Left ventricle myocardium superior (tissue), 1 donor: Measurements from ENCODE around the gene ASIP. TPM values are rescaled to one million over a fixed set of nuclear protein-coding genes. Genes with fewer than 3 reads are reported as not detected.
"Not testable (repeated sequence)": the region's sequence is repeated elsewhere in the genome, so short reads cannot be mapped to it uniquely, and the experiment has no call there.

ENCODE experiments used
- ATAC-seq: fragments of 200-7000 bp; cut with Tn5 transposase; one replicate; pipeline ENCODE4 v1.9.1; 2020; ENCODE audit warnings: mild to moderate bottlenecking, moderate library complexity
- DNase-seq: peaks from one replicate; pipeline ENCODE4 v3.0.0-alpha.2; 2020
- intact Hi-C: fragments of 100-400 bp; cut with micrococcal nuclease; formaldehyde crosslinking; loops from one replicate; pipeline ENCODE4 v1.11.0; 2022
- long read RNA-seq: library from polyadenylated mRNA; unstranded; transcript quantifications from one replicate; pipeline ENCODE4 v2.0.0, GENCODE V29; 2021
- total RNA-seq: library from RNA; stranded (reverse); fragmentation: NEBNext Ultra II Directional; extraction: Animal tissue kit (Norgen Biotek cat#: 25700); gene quantifications from one replicate; pipeline ENCODE4 v1.2.1, GENCODE V29; 2021
- donor health status: DM: no; HTN: yes; CAD: no; lungs with severe emphysema.

ASIP gene
- 9.5 TPM for total RNA-seq
- long read RNA-seq, partial matches to known transcripts = 3 of 7 reads
- long read RNA-seq, other reads (novel, unspliced or antisense) = 4 of 7 reads

- intact Hi-C loops = no loop called here
- no peak for ATAC-seq
- no peak for DNase-seq
Observed at GRCh38 chr20:34240693-34241615, at the start of gene ASIP. Gene ASIP, plus strand, starts transcription at chr20:34241423. Its CDS starts 18,952 bp downstream, at chr20:34260375.

DNA sequence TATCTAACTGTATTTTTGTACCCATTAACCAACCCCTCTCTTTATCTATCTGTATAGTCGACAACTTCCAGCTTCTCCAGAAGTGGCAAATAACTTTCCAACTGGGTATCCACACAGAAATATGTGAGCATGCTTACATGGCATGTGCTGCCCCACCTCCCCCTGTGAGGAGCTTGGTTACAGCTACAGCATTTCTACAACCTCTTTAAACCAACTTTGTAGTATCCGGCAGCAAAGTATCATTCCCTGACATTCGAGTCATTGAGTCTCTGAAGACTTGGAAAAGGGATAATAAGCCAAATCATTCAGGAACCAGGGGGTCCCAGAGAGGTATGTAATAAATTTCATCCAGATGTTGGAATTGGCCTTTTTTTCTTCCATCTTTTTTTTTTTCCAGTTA is 48.2 kb upstream of the ASIP start:
- DNase-seq = no peak
- intact Hi-C loops = no loop called here
- no peak for ATAC-seq

- ATAC-seq (no peak), DNase-seq (no peak)
- intact Hi-C loops = no loop called here
Observed at GRCh38 chr20:34199183-34199582, 42.0 kb upstream of the ASIP start.

DNA sequence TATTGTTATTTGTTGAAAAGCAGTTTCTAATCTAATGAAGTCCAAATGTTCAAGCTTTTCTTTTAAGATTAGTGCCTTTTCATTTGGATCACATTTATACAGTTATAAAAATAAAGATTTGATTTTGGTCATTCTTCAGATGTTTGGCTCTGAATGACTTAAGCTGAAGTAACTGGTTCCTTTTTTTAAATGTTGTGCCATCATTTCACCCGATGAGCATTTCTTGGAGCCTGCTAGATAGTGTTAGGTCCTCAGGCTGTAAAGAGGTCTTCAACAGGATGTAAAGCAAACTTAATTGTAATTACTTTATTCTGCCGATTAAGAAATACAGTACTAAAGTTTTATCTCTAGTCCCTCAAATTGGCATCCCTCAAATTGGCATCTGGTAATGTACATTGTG is 41.2 kb upstream of the ASIP start:
- intact Hi-C loops = no loop called here
- ATAC-seq = no peak

DNA sequence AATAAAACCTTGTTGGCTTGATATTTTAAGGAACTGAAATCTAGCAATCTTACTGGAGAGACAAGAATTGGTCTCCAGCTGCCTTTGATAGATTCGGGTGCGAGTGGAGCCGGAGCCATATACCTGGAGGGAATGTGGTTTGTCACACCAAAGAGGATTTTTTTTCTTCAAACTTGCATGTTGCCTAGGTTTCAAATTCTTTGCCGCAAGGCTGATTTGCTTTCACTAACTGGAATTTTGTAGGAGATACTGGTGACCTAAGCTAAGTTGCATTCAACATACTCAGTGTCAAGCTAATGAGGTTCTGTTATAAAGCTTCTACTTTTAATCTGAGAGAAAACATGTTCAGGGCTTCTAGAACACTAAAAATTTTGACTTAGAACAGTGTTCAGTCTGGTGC is 39.7 kb upstream of the ASIP start:
- no peak for ATAC-seq
- DNase-seq = no peak
- intact Hi-C loops = no loop called here

More for the DNA sequence above, 41.2 kb upstream of the ASIP start:
- DNase-seq = no peak

DNA sequence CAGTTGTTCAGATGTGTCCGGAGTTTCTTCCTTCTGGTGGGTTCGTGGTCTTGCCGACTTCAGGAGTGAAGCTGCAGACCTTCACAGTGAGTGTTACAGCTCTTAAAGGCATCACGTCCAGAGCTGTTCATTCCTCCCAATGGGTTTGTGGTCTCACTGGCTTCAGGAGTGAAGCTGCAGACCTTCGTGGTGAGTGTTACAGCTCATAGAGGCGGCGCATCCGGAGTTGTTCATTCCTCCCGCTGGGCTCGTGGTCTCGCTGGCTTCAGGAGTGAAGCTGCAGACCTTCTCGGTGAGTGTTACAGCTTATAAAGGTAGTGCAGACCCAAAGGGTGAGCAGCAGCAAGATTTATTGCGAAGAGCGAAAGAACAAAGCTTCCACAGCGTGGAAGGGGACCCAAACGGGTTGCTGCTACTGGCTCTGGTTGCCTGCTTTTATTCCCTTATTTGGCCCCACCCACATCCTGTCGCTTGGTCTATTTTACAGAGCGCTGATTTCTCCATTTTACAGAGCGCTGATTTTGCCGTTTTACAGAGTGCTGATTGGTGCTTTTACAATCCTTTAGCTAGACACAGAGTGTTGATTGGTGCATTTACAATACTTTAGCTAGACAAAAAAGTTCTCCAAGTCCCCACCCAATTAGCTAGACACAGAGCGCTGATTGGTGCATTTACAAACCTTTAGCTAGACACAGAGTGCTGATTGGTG is 35.9 kb upstream of the ASIP start:
- DNase-seq, intact Hi-C loops, ATAC-seq: not testable (repeated sequence)

DNA sequence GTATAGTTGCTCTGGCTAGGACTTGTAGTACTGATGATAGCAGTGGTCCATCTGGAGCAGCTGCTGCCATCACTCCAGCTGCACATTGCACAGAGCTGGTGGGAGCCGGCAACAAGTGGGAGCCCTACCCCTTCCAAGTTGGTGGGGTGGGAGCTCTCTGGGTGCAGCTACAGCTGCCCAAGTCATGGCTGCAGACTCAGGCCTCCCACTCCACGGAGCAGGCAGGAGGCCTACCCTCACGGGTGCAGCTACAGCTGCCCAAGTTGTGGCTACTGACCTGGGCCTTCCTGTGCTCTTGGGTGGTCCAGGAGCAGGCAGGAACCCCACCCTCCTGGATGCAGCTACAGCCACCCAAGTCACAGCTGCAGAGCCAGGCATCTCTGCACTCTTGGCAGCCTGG is 32.1 kb upstream of the ASIP start:
- no peak for ATAC-seq
- intact Hi-C loops = no loop called here

DNA sequence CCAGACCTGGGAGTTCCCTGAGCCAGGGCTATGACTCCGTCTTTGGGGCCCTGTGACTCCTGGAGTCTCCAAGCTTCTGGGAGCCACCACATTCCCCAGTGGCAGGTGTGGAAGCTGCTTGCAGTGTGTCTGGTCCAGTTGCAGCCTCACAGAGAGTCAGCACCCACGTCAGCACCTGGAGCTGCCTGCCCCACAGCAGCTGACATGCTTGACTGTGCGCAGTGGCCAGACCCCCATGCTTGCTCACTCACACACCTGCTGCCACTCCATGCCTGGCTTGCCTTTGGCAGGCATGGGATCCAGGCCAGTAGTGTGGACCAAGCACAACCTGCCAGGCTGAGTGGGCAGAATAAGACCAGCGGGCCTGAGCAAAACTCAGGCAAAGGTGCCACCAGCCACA is 31.0 kb upstream of the ASIP start:
- ATAC-seq (no peak), DNase-seq (no peak)
- intact Hi-C loops = no loop called here

More for the DNA sequence above, 32.1 kb upstream of the ASIP start:
- DNase-seq = no peak

- intact Hi-C loops = no loop called here
- DNase-seq (no peak), ATAC-seq (no peak)
Observed at GRCh38 chr20:34211591-34211990, 29.6 kb upstream of the ASIP start.

DNA sequence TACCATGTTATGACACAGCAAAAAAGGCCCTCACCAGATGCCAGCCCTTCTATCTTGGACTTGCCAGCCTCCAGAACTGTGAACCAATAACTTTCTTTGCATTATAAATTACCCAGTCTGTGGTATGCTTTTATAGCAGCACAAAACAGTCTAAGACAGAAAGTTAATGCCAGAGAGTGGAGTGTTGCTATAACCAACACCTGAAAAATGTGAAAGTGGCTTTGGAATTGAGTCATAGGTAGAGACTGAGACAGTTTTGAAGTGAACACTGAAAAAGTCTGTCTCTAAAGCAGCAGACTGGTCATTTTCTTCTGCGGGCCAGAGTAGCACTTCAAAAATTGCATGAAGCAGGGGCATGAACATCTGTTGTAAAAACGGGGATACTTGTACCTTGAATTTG is 28.0 kb upstream of the ASIP start:
- DNase-seq (no peak), ATAC-seq (no peak)
- intact Hi-C loops = no loop called here

- intact Hi-C loops = no loop called here
- ATAC-seq (peak; percentile 99), DNase-seq (peak; percentile 92)
Observed at GRCh38 chr20:34215711-34216381, 25.4 kb upstream of the ASIP start.

DNA sequence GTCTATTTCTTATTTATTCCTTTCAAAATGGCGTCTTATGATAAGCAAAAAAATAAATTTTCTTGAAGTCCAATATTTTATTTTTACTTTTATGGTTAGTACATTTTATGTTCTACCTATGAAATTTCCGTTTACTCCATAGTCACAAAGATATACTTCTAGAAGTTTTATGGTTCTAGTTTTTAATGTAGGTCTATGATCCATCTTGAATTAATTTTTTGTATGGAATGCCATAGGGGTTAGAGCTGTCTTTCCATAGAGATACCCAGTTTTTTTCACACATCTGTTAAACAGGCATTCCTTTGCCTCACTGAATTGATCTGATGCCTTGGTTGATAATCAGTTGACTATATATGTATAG is 24.9 kb upstream of the ASIP start:
- ATAC-seq (no peak), DNase-seq (no peak)
- intact Hi-C loops = no loop called here

DNA sequence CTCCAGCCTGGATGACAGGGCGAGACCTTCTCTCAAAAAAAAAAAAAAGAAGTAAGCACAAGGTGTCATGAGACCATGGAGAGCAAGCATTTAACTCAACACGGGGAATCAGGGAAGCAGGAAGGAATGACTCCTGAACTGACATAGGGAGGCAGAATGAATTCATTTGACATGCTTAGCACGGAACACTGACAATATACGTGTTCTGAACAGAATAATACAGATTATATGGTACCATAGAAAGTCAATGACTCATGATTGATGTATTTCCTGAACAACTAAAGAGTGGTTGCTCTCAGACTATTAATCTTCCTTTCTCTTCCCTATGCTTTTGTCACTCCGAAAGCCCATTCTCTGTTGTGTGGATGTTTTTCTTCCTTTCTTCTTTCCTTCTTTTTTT is 20.7 kb upstream of the ASIP start:
- intact Hi-C loops = no loop called here
- ATAC-seq = no peak
- no peak for DNase-seq

DNA sequence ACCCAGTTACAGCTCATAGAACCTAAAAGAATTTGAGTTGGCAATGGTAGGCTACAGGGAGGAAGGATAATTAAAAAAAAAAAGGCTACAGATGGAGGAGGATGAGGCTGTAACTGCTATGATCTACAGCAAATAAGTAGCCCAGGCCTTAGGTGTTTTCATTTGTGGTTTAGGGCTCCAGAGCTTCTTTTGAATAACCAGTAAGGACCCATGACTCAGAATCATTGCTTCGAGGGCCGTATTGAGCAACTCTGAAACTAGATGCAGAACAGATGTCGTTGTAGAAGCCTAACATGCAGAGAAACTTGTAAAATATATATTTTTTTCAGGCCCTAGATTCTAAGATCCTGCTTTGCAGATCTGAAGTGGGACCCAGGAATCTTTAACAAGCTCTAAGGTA is 19.0 kb upstream of the ASIP start:
- intact Hi-C loops = no loop called here
- DNase-seq (no peak), ATAC-seq (no peak)

DNA sequence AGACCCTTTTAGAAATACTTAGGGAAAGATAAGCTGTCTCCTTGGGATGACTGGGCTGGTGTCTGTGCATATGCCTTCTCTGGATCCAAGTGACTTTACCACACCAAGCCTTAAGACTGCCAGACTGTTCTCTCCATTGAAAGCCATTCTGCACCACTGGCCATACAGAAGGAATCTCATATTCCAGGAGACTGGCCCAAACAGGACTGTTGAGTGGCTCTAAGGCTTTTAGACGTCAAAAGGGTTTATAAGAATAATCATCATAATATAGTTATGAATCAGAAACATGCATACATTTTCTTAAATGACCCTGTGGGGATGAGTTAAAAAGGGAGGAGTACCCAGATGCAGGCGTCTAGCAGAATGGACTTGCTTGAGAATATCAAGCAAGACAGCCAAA is 17.0 kb upstream of the ASIP start:
- DNase-seq, ATAC-seq, intact Hi-C loops: not testable (repeated sequence)

- DNase-seq (no peak), ATAC-seq (no peak)
- intact Hi-C loops = no loop called here
Observed at GRCh38 chr20:34231634-34232033, 9.6 kb upstream of the ASIP start.

GRCh38 chr20:34232494-34233087 is 8.6 kb upstream of the ASIP start:
- ATAC-seq (no peak), DNase-seq (no peak)
- intact Hi-C loops = no loop called here

- no peak for ATAC-seq
- no peak for DNase-seq
- intact Hi-C loops = no loop called here
Observed at GRCh38 chr20:34233687-34234086, 7.5 kb upstream of the ASIP start.

DNA sequence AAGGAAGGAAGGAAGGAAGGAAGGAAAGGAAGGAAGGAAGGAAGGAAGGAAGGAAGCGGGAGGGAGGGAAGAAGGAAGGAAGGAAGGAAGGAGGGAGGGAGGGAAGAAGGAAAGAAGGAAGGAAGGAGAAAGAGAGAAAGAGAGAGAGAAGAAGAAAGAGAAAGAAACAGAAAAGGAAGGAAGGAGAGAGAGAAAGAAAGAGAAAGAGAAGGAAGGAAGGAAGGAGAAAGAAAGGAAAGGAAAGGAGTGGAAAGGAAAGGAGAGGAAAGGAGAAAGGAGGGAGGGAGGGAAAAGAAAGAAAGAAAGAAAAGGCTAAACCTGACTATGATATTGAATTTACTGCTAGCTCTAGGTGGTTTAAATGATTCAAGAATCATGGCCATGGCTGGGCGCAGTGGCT is 5.3 kb upstream of the ASIP start:
- intact Hi-C loops = no loop called here
- ATAC-seq = no peak

DNA sequence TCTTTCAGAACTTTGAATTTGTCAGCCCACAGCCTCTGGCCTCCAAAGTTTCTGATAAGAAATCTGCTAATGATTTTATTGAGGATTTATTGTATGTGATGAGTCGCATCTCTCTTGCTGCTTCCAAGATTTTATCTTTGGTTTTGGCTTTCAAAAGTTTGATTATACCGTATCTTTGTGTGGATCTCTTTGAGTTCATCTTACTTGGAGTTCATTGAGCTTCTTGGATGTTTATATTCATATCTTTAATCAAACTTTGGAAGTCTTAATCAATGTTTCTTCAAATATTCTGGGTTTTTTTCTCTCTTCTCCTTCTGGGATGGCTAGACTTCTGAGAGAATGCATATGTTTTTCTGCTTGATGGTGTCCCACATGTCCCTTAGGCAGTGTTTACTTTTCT is 3.3 kb upstream of the ASIP start:
- intact Hi-C loops = no loop called here
- DNase-seq = no peak
- no peak for ATAC-seq

More for the DNA sequence above, 5.3 kb upstream of the ASIP start:
- no peak for DNase-seq
